ENCODE measurements around the gene ING3. TPM values are rescaled to one million over a fixed set of nuclear protein-coding genes. Genes with fewer than 3 reads are reported as not detected.

The ING3 gene
- total RNA-seq, 1 experiment from 2014 or later: 23.1 TPM

GRCh38 chr7:120997882-120998474 lies 47.4 kb downstream of the ING3 start:
- Histone ChIP-seq H3K18ac (ENCODE audit: insufficient read length, low read depth, low read length) (no peak overlapping the region), H3K9ac (ENCODE audit: extremely low read depth, insufficient read length, low read length) (no peak overlapping the region), H2BK120ac (ENCODE audit: low read depth, low read length, poor library complexity, severe bottlenecking) (no peak overlapping the region), H3K79me2 (ENCODE audit: insufficient read depth, low read length) (no peaks in the 10 kb centered on the region), H3K14ac (ENCODE audit: insufficient read depth, low read length) (no peak overlapping the region), H2AFZ (ENCODE audit: low read length) (no peak overlapping the region), H2AK5ac (ENCODE audit: insufficient read length, low read length) (no peak overlapping the region), H3K23ac (ENCODE audit: insufficient read length, low read depth, low read length) (no peak overlapping the region), H4K5ac (ENCODE audit: insufficient read length, low read depth, low read length) (no peak overlapping the region), H2BK15ac (ENCODE audit: low read depth, low read length) (no peak overlapping the region), H3K23me2 (ENCODE audit: insufficient read length, low read depth, low read length, poor library complexity, severe bottlenecking) (no peaks in the 10 kb centered on the region), H4K20me1 (ENCODE audit: control insufficient read depth, insufficient read depth, insufficient read length) (no peaks in the 10 kb centered on the region), H3K4ac (ENCODE audit: low read depth, low read length) (no peak overlapping the region), H4K8ac (replicated peaks; ENCODE audit: insufficient read length, low read depth, low read length) (no peak overlapping the region), H3K9me3 (ENCODE audit: control insufficient read depth, low read depth, low read length) (no peaks in the 10 kb centered on the region), H3K4me1 (ENCODE audit: insufficient read depth, low read length) (no peaks in the 10 kb centered on the region; the same call in 1 of the 2 replicates), H3K79me1 (ENCODE audit: insufficient read depth, low read depth, low read length, poor library complexity, severe bottlenecking) (no peaks in the 10 kb centered on the region), H4K91ac (ENCODE audit: insufficient read length, low read depth, low read length) (no peak overlapping the region), H3K4me2 (ENCODE audit: insufficient read depth, insufficient read length, low read length) (no peak overlapping the region), H3K27ac (ENCODE audit: insufficient read length, low read depth, low read length) (no peak overlapping the region), H2BK5ac (ENCODE audit: insufficient read length, low read length) (no peak overlapping the region), H3T11ph (ENCODE audit: low read length) (no peak overlapping the region), H2BK20ac (ENCODE audit: low read depth, low read length, poor library complexity, severe bottlenecking) (no peak overlapping the region), H2BK12ac (ENCODE audit: insufficient read length, low read depth, low read length) (no peak overlapping the region), H3K27me3 (ENCODE audit: insufficient read depth, low read length) (no peaks in the 10 kb centered on the region), H3K56ac (ENCODE audit: insufficient read length, low read depth, low read length) (no peak overlapping the region)
- no peak for TF ChIP-seq CTCF (conservative IDR thresholded peaks at IDR 0.05)
- Mint-ChIP-seq H3K9me3 (no peaks in the 10 kb centered on the region), H3K27ac (no peak overlapping the region), H3K4me1 (peaks cover 2 to 3% of the 10 kb centered on the region in 2 experiments), H3K4me3 (no peak overlapping the region), H3K36me3 (ENCODE audit: insufficient read depth in 1 of 3, low read depth in 3 of 3) (no peaks in the 10 kb centered on the region), H3K27me3 (ENCODE audit: low read depth) (no peaks in the 10 kb centered on the region)
- WGBS (ENCODE audit: extremely low coverage, insufficient read length, low lambda C conversion rate): no CpG with 5 or more reads among the region's 7 CpGs
- no peak for DNase-seq
